Liver (tissue), 5 donors: ENCODE data around the gene TBX21. TPM values are rescaled to one million over a fixed set of nuclear protein-coding genes. Genes with fewer than 3 reads are reported as not detected.

Experiments
- FOXA1 ChIP-seq: IDR thresholded peaks from 2 replicates; pipeline ENCODE4 v1.6.1; 2016; ENCODE audit warnings: antibody characterized with exemption
- HNF4G ChIP-seq: IDR thresholded peaks from 2 replicates; pipeline ENCODE4 v1.6.1; 2016; ENCODE audit warnings: antibody characterized with exemption
- JUND ChIP-seq, 2 donors: IDR thresholded peaks; 2 replicates each; pipeline ENCODE4 v1.6.1; 2016; ENCODE audit warnings: antibody characterized with exemption in 2 of 2
- ZBTB33 ChIP-seq: IDR thresholded peaks from 2 replicates; pipeline ENCODE4 v1.6.1; 2016; ENCODE audit warnings: antibody characterized with exemption
- polyA plus RNA-seq, 2 donors: library from polyadenylated mRNA; stranded (reverse) in 1 of 2; unstranded in 1 of 2; fragments of 200-250 nt in 1 of 2; fragments of >200 nt in 1 of 2; fragmentation: Nextera tagmentation in 1 of 2; extraction: Ambion mirVana in 1 of 2; gene quantifications; one replicate each; pipeline versions ENCODE4 v1.2.1 to v1.2.3, GENCODE V29; 2013 to 2015
- total RNA-seq, 2 donors: library from RNA; depleted of rRNA; stranded (reverse); fragments of >200 nt; gene quantifications; one replicate each; pipeline ENCODE4 v1.2.3, GENCODE V29; 2014
- donor health status: healthy.
- donor health status: healthy.
- donor health status: healthy.

Gene TBX21
- total and polyA plus RNA-seq, 4 donors = 0.19 to 0.59 (median 0.25) TPM; not detected in 1

- TF ChIP-seq ZBTB33 = no peak
- no peak for TF ChIP-seq HNF4G
- no peak for TF ChIP-seq FOXA1
- TF ChIP-seq JUND (IDR thresholded peaks at IDR 0.05) = no peak
These were observed 59.9 kb downstream of the TBX21 start (continued) for GRCh38 chr17:47792979-47793378.

Other genes starting within 250 kb of the TBX21 start
- 10 to 100 TPM; 38.7 to 61.9 TPM for gene NPEPPS, start 202.1 kb upstream of the TBX21 start, total RNA-seq
- 10 to 100 TPM; 12.0 to 54.1 TPM for gene NPEPPS, start 202.1 kb upstream of the TBX21 start, polyA plus RNA-seq
- gene KPNB1, start 83.3 kb upstream of the TBX21 start, total RNA-seq = 100 to 1,000 TPM; 111 to 114 TPM
- 10 to 100 TPM; 27.6 to 39.5 TPM for gene KPNB1, start 83.3 kb upstream of the TBX21 start, polyA plus RNA-seq
- gene TBKBP1, start 39.1 kb upstream of the TBX21 start, total RNA-seq = 1 to 10 TPM; 1.4 to 1.5 TPM
- gene TBKBP1, start 39.1 kb upstream of the TBX21 start, polyA plus RNA-seq = 1 to 10 TPM in 1 of 2 donors, under 1 TPM in 1; 0.25 to 2.0 TPM
- 1 to 10 TPM; 1.9 to 2.4 TPM for gene OSBPL7, start 88.6 kb downstream of the TBX21 start, total RNA-seq
- under 1 TPM; 0.51 to 0.81 TPM for gene OSBPL7, start 88.6 kb downstream of the TBX21 start, polyA plus RNA-seq
- gene MRPL10, start 98.3 kb downstream of the TBX21 start, total RNA-seq = 10 to 100 TPM; 10.2 to 10.6 TPM
- 10 to 100 TPM; 15.1 to 24.9 TPM for gene MRPL10, start 98.3 kb downstream of the TBX21 start, polyA plus RNA-seq
- gene LRRC46, start 98.4 kb downstream of the TBX21 start, total RNA-seq = under 1 TPM; under 0.01 to 0.28 TPM
- gene LRRC46, start 98.4 kb downstream of the TBX21 start, polyA plus RNA-seq = under 1 TPM; 0.36 to 0.43 TPM
- gene SCRN2, start 108.0 kb downstream of the TBX21 start, total RNA-seq = 10 to 100 TPM; 17.8 to 21.4 TPM
- gene SCRN2, start 108.0 kb downstream of the TBX21 start, polyA plus RNA-seq = 10 to 100 TPM; 19.2 to 27.4 TPM
- under 1 TPM; 0.08 to 0.09 TPM for gene SP6, start 117.9 kb downstream of the TBX21 start, total RNA-seq
- gene SP6, start 117.9 kb downstream of the TBX21 start, polyA plus RNA-seq = under 1 TPM; 0.03 to 0.04 TPM
- 1 to 10 TPM; 2.2 to 3.5 TPM for gene SP2, start 163.0 kb downstream of the TBX21 start, total RNA-seq
- 1 to 10 TPM; 4.1 to 5.7 TPM for gene SP2, start 163.0 kb downstream of the TBX21 start, polyA plus RNA-seq
- gene PNPO, start 208.3 kb downstream of the TBX21 start, total RNA-seq = 100 to 1,000 TPM in 1 of 2 donors, 10 to 100 TPM in 1; 27.8 to 102 TPM
- 10 to 100 TPM; 49.7 to 52.9 TPM for gene PNPO, start 208.3 kb downstream of the TBX21 start, polyA plus RNA-seq
- 10 to 100 TPM in 1 of 2 donors, 1 to 10 TPM in 1; 1.9 to 11.0 TPM for gene PRR15L, start 224.6 kb downstream of the TBX21 start, total RNA-seq
- 1 to 10 TPM in 1 of 2 donors, under 1 TPM in 1; 0.83 to 1.8 TPM for gene PRR15L, start 224.6 kb downstream of the TBX21 start, polyA plus RNA-seq
- gene CDK5RAP3, start 237.9 kb downstream of the TBX21 start, total RNA-seq = 100 to 1,000 TPM in 1 of 2 donors, 10 to 100 TPM in 1; 44.6 to 120 TPM
- 10 to 100 TPM; 52.7 to 96.8 TPM for gene CDK5RAP3, start 237.9 kb downstream of the TBX21 start, polyA plus RNA-seq